Glutamatergic neuron (in vitro differentiated cells): ENCODE results near the gene PPIE. TPM values are rescaled to one million over a fixed set of nuclear protein-coding genes. Genes with fewer than 3 reads are reported as not detected.

Experiments
- DNase-seq: peaks from one replicate; pipeline ENCODE4 v3.0.0; 2022
- H3K27ac Mint-ChIP-seq: one replicate; pipeline ENCODE4 v1.8.0; 2020; ENCODE audit warnings: mild to moderate bottlenecking, mixed read lengths, inconsistent platforms; ENCODE audit not compliant: unreplicated experiment
- H3K27me3 Mint-ChIP-seq: one replicate; pipeline ENCODE4 v1.8.0; 2020; ENCODE audit warnings: mild to moderate bottlenecking, moderate library complexity, mixed read lengths, inconsistent platforms; ENCODE audit not compliant: unreplicated experiment
- H3K36me3 Mint-ChIP-seq: one replicate; pipeline ENCODE4 v1.8.0; 2020; ENCODE audit warnings: mild to moderate bottlenecking, mixed read lengths, inconsistent platforms; ENCODE audit not compliant: unreplicated experiment
- H3K4me1 Mint-ChIP-seq: one replicate; pipeline ENCODE4 v1.8.0; 2020; ENCODE audit warnings: mild to moderate bottlenecking, low read depth, mixed read lengths, inconsistent platforms; ENCODE audit not compliant: unreplicated experiment
- H3K4me3 Mint-ChIP-seq: one replicate; pipeline ENCODE4 v1.8.0; 2020; ENCODE audit warnings: mild to moderate bottlenecking, mixed read lengths, inconsistent platforms; ENCODE audit not compliant: unreplicated experiment
- H3K9me3 Mint-ChIP-seq: one replicate; pipeline ENCODE4 v1.8.0; 2020; ENCODE audit warnings: mild to moderate bottlenecking, moderate library complexity, mixed read lengths, inconsistent platforms; ENCODE audit not compliant: unreplicated experiment
- CTCF ChIP-seq: fragments of 200-600 bp; sonication (generic); IDR thresholded peaks from one replicate; pipeline ENCODE4 v1.5.0; 2021; ENCODE audit not compliant: partially characterized antibody, unreplicated experiment
- total RNA-seq: library from RNA; stranded (reverse); fragmentation: NEBNext Ultra II Directional; extraction: Animal tissue kit (Norgen Biotek cat#: 25700); gene quantifications from one replicate; pipeline ENCODE4 v1.2.1, GENCODE V29; 2021; ENCODE audit not compliant: unreplicated experiment

The PPIE gene
- total RNA-seq, 1 donor from 2014 or later: 28.8 TPM

- no peak for TF ChIP-seq CTCF
- peak; percentile 94 for DNase-seq
- Mint-ChIP-seq H3K36me3 (no peaks in the 10 kb centered on the region), H3K9me3 (no peaks in the 10 kb centered on the region), H3K4me3 (peak within 1 kb of the TSS; percentile 38), H3K27me3 (peaks cover 36% of the 10 kb centered on the region), H3K4me1 (no peaks in the 10 kb centered on the region), H3K27ac (no peak within 1 kb of the TSS)
Observed at GRCh38 chr1:39691383-39692151, 47.1 kb upstream of the PPIE start, which contains the start of gene HPCAL4. Gene HPCAL4, minus strand, starts transcription at chr1:39691433. Its CDS starts 6,830 bp downstream, at chr1:39684603.

- no peak overlapping the region for H3K27ac Mint-ChIP-seq
- H3K9me3 Mint-ChIP-seq: no peaks in the 10 kb centered on the region
- DNase-seq: peak; percentile 31
- TF ChIP-seq CTCF: no peak
- peak overlapping the region; percentile 38 for H3K4me3 Mint-ChIP-seq
- H3K4me1 Mint-ChIP-seq: no peaks in the 10 kb centered on the region
- no peaks in the 10 kb centered on the region for H3K36me3 Mint-ChIP-seq
- peaks cover 37% of the 10 kb centered on the region for H3K27me3 Mint-ChIP-seq
Observed at GRCh38 chr1:39692152-39693074, 46.3 kb upstream of the PPIE start.

GRCh38 chr1:39694026-39694425 lies 44.7 kb upstream of the PPIE start:
- H3K4me1 Mint-ChIP-seq: no peaks in the 10 kb centered on the region
- no peaks in the 10 kb centered on the region for H3K9me3 Mint-ChIP-seq
- H3K27ac Mint-ChIP-seq: no peak overlapping the region
- no peak for DNase-seq
- no peaks in the 10 kb centered on the region for H3K36me3 Mint-ChIP-seq
- no peak overlapping the region for H3K4me3 Mint-ChIP-seq
- H3K27me3 Mint-ChIP-seq: peaks cover 33% of the 10 kb centered on the region
- no peak for TF ChIP-seq CTCF

GRCh38 chr1:39695016-39695415 lies 43.7 kb upstream of the PPIE start:
- H3K4me1 Mint-ChIP-seq: no peaks in the 10 kb centered on the region
- H3K4me3 Mint-ChIP-seq: no peak overlapping the region
- no peak overlapping the region for H3K27ac Mint-ChIP-seq
- no peak for TF ChIP-seq CTCF
- no peaks in the 10 kb centered on the region for H3K36me3 Mint-ChIP-seq
- DNase-seq: no peak
- peaks cover 27% of the 10 kb centered on the region for H3K27me3 Mint-ChIP-seq
- H3K9me3 Mint-ChIP-seq: peaks cover 2% of the 10 kb centered on the region
